ENCODE measurements around the gene IMMP2L.

GRCh38 chr7:111485701-111486380 is 76.5 kb downstream of the IMMP2L start:
- TF ChIP-seq, protein P1, sequence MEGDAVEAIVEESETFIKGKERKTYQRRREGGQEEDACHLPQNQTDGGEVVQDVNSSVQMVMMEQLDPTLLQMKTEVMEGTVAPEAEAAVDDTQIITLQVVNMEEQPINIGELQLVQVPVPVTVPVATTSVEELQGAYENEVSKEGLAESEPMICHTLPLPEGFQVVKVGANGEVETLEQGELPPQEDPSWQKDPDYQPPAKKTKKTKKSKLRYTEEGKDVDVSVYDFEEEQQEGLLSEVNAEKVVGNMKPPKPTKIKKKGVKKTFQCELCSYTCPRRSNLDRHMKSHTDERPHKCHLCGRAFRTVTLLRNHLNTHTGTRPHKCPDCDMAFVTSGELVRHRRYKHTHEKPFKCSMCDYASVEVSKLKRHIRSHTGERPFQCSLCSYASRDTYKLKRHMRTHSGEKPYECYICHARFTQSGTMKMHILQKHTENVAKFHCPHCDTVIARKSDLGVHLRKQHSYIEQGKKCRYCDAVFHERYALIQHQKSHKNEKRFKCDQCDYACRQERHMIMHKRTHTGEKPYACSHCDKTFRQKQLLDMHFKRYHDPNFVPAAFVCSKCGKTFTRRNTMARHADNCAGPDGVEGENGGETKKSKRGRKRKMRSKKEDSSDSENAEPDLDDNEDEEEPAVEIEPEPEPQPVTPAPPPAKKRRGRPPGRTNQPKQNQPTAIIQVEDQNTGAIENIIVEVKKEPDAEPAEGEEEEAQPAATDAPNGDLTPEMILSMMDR (IDR thresholded peaks at IDR 0.05) = no peak
- no peak for TF ChIP-seq POLR2A (IDR thresholded peaks at IDR 0.05)

All from uterus (tissue), 2 donors.